Activated CD8-positive, alpha-beta memory T cell treated with anti-CD3 and anti-CD28 coated beads for 36 hours (primary cell): Measurements from ENCODE around the gene NKX6-2. TPM values are rescaled to one million over a fixed set of nuclear protein-coding genes. Genes with fewer than 3 reads are reported as not detected.
"Not testable (repeated sequence)": the region's sequence is repeated elsewhere in the genome, so short reads cannot be mapped to it uniquely, and the experiment has no call there.

Experiments used
- CTCF ChIA-PET: fragments of 350-600 bp; sonication (Branson Sonifier 250); formaldehyde crosslinking; loops from one replicate; lab custom pipeline; 2021; ENCODE audit warnings: antibody characterized with exemption; lab: Charles Lee
- POLR2A ChIA-PET: fragments of 350-600 bp; sonication (Branson Sonifier 250); formaldehyde crosslinking; loops from one replicate; lab custom pipeline; 2021; ENCODE audit warnings: antibody characterized with exemption; lab: Charles Lee
- total RNA-seq, 2 experiments: library from RNA; stranded (reverse); gene quantifications; one replicate each; pipeline ENCODE4 v1.2.3, GENCODE V29; 2021

NKX6-2 gene
- total RNA-seq, 2 experiments from 2014 or later: not detected

DNA sequence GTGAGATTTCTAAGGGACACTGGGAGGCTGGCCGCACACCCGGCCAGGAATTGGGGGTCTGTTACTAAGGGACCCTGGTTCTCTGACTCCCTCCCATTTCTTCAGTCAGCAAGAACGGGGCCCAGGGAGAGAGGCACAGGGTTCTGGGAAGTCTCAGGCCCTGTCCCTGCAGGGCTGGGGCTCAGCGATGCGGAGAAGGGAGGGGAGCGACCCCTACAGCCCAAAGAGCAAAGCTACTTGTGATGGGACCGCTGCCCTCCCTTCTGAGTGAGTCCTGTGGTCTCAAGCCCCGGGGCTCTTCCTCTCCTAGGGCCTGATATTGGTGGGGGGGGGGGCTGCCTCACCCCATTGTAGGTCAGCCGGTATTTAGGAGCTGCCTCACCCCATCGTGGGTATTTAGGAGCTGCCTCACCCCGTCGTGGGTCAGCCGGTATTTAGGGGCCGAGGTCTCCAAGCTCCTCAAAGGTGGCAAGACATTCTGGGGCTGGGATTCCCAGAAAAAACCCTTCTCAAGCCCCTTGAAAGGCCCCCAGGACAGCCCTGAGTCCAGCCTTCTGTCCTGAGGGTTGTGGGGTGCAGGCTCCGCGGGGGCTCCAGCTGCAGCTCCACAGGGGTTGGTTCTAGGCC, 16.9 kb upstream of the NKX6-2 start:
- ChIA-PET CTCF (no interaction called here), POLR2A (no interaction called here)

DNA sequence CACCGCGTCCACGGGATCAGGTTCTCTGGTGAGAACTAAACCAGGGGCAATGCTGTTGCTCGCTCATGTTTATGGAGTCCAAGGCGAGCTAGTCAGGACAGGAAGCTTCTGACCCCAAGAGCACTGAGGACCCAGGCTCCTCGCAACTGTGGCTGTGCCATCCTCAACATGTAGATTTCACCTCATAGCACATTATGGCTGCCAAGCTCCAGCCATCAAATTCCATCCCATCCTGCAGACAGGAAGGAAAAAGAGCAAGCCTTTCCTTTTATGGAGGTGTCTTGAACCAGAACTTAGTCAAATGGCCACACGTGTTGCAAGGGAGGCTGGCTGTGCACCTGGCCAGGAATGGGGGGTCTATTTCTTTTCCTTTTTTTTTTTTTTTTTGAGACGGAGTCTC, 16.1 kb upstream of the NKX6-2 start:
- ChIA-PET CTCF (no interaction called here), POLR2A (no interaction called here)

DNA sequence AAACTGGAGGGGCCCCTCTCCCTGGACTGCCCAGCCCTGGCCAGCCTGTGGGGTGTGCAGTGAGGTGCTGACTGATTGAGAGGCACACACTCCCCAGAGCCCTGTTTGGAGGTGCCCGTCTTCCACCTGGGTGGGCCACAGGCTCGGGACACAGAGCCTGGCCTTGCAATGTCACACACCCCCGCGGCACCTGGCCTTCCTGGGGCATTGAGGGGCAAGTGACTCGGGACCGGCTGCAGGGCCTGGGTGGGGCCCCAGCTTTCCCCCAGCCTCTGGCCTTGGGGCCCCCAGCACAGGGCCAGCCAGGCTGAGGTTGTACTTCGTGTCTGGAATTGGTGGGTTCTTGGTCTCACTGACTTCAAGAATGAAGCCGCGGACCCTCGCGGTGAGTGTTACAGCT, 13.9 kb upstream of the NKX6-2 start:
- ChIA-PET POLR2A (no interaction called here), CTCF (interaction anchor here (0.5 kb wide), 1 partner anchor 140 kb away, joined by 3 read pairs; no protein-coding TSS in a partner anchor)

DNA sequence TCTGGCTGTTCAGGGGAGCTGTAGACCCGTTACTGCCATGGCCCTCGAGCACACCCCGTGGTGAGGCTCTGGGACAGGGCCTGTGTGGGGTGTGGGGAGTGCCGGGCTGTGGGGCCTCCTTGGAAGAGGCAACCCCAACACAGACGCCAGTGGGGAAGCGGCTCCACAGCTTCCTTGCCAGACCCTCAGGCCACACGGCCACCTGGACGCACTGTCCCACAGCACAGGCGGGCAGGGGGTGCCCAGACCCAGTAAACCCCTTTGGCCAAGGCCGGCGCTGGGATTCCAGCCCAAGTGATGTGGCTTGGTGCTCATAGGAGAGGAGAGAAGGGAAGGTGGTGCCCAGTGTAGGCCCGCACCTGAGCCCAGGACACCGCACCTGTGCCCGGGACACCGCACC, 12.9 kb upstream of the NKX6-2 start:
- ChIA-PET POLR2A (no interaction called here), CTCF (no interaction called here)

DNA sequence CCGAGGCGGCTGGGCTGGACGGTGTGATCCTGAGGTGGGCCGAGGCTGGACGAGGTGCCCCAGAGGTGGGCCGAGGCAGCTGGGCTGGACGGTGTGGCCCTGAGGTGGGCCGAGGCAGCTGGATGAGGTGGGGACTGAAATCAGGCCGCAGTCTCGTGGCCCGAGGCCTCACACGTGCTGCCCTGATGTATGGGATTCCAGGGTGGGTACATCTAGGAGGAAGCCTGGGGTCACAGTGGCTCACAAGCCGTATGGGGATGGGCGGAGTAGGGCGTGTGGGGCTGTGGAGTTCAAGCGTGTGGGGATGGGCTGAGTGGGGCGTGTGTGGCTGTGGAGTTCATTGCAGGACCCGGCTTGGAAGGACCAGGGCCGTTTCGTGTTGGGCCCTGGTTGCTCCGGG, 12.5 kb upstream of the NKX6-2 start:
- POLR2A ChIA-PET: no interaction called here
- CTCF ChIA-PET: no interaction called here

DNA sequence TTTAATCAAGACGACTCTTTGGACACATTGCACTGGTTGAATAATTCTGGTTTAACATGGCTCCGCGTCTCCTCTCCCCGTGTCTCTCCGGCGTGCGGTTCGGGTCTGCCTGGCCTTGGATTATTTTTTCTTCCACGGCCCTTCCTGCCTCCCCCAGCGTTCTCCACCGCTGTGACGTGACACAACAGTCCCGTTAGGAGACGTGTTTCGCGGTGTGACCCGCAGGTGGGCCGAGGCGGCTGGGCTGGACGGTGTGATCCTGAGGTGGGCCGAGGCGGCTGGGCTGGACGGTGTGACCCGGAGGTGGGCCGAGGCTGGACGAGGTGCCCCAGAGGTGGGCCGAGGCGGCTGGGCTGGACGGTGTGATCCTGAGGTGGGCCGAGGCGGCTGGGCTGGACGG, 12.0 kb upstream of the NKX6-2 start:
- POLR2A ChIA-PET, CTCF ChIA-PET: not testable (repeated sequence)

DNA sequence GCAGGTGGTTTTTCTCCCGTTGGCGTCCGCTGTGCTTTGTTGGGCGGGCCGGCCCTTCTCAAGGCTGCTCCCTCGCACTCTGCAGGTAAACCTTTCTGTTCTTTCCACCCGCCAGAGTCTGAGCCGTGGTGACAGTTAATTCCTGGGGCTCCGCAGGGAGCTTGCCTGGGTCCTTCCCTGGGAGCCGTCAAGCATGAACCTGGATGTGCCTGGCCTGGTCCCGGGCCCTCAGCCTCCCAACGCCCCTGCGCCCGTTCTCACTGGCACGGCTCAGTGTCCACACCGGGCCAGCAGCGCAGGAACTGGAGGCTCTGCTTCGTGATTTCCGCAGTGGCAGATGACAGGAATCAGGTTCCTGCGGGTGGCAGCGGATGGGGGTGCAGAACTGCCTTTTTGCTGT, 10.9 kb upstream of the NKX6-2 start:
- POLR2A ChIA-PET: no interaction called here

DNA sequence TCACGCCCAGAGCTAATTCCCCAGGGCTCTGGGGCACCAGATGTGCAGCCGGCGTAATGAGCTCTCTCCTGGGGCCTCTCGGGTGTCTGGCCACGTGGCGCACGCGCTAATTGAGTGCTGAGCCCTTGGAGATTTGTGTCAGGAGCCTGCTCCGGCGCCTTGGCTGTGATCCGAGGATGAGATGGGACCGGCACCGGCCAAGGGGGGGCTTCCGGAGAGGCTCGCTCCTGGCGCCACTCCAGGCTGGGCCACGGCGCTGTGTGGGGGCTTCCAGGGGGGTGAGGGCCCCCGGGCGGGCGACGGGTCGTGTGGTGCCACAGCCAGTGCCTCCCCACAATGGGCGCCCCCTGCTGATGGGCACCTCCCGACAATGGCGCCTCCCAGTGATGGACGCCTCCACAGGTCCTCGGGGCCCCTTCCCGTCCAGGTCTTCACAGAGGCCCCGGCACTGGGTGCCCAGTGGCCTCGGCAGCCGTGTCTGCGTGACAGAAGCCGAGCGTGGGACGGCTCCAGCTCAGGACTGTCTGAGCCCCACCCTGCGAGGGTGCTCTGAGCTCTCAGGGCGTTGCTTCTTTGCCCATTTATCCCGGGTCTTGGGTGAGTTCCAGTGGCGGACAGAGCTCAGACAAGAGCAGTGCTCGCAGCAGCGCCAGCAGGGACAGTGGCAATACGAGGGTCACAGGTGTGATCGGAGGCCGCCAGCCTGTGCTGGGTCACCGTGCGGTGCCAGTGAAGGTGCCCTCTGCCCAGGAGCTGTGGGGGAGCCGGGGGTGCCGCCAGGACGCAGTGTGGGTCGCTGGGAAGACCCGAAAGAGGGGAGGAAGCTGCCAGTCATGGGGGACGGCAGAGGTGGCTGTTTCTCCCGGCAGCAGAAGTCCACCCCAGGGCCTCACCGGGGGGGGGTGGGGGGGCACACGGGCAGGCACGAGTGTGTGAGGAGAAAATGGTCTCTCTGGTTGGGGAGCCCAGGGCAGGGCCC, 8.2 kb upstream of the NKX6-2 start:
- POLR2A ChIA-PET: no interaction called here
- CTCF ChIA-PET: no interaction called here

More for the DNA sequence above, 10.9 kb upstream of the NKX6-2 start:
- CTCF ChIA-PET: no interaction called here

DNA sequence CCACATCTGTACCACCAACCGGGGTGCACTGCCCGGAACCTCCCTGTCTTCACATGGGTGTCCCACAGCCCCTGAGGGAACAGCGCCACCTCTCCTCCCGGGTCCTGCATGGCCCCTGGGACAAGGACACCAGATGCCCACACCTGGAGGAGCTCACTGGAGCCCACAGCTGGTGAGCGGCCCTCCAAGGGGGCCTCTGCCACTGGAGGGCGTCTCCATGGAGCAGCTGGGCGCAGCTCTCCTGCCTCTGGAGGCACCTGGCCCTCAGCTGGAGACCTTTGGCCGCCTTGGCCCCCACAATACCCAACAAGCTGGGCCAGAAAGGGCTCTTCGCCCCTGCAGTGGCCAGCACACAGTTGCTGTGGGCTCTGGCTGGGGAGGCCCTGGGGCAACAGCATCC, 7.3 kb upstream of the NKX6-2 start:
- ChIA-PET CTCF (no interaction called here), POLR2A (no interaction called here)

DNA sequence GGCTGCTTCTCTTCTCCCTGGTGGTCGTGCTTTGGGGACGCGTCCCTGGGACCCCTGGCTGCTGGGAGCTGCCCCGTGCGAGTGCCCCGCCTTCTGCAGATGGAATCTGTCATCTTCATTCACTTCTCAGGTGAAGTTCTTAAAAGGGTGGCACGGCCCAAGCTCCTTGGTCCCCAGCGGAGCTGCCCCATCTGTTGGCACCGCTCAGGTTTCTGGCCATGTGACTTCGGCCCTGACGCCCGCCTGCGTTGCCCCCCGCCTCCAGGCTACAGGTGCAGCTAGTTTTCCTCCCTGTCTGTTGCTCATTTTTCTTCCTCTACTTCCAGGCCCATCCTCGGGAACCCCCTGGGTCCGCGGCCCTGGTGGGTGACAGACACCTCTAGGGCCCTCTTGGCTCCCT, 6.8 kb upstream of the NKX6-2 start:
- CTCF ChIA-PET: no interaction called here
- POLR2A ChIA-PET: no interaction called here

DNA sequence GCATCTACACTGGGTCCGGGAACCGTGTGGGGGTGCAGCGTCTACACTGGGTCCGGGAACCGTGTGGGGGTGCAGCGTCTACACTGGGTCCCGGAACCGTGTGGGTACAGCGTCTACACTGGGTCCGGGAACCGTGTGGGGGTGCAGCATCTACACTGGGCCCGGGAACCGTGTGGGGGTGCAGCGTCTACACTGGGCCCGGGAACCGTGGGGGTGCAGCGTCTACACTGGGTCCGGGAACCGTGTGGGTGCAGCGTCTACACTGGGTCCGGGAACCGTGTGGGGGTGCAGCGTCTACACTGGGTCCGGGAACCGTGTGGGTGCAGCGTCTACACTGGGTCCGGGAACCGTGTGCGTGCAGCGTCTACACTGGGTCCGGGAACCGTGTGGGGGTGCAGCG, 6.2 kb upstream of the NKX6-2 start:
- POLR2A ChIA-PET, CTCF ChIA-PET: not testable (repeated sequence)

DNA sequence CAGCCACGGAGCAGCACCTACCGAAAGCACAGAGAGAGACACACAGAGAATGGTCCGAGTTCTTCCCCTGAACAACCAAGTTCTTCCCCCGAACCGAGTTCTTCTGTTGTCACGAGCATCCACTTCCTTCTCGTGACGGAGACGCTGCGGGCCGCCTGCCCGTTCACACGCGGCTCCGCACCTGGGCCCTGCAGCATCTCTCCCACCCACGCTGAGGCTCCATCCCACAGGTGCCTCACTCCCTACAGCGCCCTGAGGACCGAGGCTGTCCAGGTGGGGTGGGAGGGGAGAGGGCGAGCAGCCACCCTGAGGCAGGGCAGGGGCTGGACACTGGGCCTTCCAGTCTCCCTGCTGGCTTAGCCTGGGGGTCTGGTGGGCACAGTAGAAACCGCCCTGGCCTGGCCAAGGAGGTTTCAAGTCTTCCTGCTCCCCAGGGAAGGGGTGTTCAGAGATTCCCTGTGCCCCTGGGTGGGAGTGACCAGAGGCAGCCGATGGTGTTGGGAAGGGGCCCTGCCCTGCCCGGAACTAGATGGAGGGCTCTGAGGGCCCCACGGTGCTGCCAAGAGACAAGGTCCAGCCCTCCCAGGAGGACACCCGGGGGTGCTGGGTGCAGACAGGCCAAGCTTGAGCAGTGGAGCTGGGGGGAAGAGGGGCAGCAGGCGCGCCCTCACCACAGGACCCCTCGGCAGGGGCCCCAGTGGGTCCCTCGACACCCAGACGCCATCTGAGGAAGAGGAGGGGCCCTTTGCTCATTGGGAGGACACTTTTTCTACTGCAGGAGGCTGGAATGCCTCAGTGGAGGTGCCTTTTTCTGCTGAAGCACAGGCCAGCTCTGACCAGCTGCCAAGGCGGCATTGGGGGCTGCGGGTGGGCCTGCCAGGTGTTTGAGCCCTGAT, 5.2 kb upstream of the NKX6-2 start:
- POLR2A ChIA-PET: no interaction called here
- CTCF ChIA-PET: no interaction called here

DNA sequence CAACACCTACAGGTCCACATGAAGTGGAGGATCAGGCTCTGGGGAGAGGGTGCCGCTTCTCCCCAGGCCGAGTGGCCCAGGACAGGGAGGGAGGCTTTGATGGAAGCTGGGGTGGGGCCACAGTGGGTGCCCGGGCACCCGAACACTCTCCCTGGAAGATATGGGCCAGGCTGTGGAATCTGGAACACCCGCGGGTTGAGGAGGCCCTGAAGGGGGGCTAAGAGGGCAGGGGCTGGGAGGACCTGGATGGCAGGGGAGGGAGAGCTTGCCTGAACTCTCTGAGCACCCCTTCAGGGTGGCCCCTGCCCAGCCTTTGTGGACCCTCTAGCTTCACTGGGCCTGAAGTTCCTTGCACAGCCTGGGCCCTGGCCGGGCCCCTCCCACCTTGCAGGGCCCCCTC, 4.5 kb upstream of the NKX6-2 start:
- POLR2A ChIA-PET: no interaction called here
- CTCF ChIA-PET: no interaction called here

DNA sequence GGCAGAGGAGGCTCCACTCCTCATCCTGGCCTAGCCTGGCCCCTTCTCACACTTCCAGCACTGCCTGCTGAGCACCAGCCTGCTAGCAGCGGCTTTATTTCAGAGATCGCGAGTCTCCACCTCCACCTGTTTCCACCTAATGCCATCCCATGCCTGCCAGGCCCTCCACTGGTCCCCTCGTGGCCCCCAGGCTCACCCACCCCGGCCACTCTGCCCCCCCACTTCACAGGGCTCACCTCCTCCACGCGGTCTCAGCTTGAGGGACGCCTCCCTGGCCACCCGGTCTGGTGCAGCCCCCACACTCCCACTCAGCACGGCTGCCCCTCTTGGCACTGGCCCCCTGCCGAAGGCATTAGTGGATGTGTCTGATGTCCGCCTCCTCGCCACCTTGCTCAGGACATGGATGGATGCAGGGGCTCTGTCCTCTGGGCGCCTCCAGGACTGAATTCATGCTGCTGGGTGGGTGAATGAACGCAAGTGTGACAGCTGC, 3.8 kb upstream of the NKX6-2 start:
- ChIA-PET CTCF (no interaction called here), POLR2A (no interaction called here)

DNA sequence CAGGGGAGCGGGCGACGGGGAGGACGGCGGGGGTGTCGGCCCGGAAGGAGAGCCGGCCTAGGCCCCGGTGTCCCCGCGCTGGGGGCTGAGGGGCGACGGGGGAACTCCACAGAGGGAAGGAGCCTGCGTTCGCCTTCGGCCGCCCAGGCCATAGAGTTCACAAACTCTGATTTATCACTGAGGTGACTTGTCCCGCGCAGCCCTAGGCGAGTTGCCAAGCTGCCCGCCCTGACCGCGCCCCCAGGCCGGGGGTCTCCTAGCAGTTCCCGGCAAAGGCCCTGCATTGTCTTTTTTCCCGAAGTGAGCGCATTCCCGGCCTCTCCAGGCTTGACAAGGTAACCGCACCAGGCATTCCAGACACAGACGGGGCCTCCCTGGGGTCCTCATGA, 2.9 kb upstream of the NKX6-2 start:
- ChIA-PET CTCF (no interaction called here), POLR2A (no interaction called here)

DNA sequence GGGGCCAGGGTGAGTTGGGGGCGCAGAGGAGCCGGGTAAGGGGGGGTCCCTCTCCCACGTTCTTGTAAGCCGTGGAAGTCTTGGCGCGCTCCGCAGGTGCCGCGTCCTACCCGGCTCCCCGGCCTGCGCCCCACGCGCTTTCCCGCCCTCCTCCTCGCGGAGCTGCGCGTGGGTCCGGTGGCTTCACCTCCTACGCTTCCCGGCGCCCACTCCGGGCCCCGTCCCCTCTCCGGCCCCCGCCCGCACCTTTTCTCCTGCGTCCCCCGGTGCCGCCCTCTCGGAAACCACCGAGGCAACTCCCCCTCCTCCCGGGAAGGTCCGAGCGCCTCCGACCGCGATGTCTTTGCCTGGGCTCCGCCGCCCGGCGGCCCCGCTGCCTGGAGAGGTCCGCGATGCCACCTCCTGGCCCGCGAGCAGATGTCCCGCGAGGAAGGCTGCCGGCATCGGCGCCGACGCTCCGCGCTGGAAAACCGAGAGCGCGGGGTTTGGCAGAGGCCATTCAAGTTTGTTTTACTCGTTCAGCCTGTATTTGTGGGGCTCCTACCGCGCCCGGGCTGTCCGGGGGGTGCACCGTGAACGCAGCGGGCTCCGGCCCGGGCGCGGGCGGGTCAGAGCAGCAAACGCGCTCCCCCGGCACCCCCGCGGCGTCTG, 2.4 kb upstream of the NKX6-2 start:
- POLR2A ChIA-PET: no interaction called here
- CTCF ChIA-PET: no interaction called here

DNA sequence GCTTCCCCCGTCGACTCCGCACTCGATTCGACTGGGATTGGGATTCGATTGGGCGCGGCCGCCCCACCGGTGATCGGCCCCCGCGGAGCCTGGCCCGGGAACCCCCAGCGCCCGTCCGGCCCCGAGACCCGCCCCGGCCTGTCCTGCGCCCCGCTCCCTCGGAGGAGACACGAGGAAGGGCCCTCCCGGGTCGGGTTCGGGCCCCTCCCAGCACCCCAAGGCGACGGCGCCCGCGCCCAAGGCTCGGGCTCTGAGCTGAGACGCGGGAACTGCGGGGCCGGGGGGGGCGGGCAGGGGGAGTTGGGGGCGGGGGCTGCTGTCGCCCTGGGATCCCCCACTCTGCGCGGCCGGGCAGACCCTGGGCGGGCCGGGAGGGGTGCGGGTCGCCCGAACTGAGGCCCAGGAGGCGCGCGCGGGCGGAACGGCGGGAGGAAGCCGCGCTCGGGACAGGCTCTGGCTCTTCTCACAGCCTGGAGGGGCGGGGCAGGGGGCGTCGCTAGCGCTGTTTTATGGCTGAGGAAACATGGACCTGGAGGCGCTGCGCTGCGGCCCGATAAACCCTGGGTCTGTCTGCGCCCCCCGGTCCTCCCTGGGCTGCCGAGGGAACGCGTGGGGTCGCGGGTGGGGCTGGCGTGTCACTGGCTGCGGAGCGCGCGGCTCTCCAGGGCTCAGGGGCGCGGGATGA, 1.7 kb upstream of the NKX6-2 start:
- ChIA-PET CTCF (no interaction called here), POLR2A (no interaction called here)

DNA sequence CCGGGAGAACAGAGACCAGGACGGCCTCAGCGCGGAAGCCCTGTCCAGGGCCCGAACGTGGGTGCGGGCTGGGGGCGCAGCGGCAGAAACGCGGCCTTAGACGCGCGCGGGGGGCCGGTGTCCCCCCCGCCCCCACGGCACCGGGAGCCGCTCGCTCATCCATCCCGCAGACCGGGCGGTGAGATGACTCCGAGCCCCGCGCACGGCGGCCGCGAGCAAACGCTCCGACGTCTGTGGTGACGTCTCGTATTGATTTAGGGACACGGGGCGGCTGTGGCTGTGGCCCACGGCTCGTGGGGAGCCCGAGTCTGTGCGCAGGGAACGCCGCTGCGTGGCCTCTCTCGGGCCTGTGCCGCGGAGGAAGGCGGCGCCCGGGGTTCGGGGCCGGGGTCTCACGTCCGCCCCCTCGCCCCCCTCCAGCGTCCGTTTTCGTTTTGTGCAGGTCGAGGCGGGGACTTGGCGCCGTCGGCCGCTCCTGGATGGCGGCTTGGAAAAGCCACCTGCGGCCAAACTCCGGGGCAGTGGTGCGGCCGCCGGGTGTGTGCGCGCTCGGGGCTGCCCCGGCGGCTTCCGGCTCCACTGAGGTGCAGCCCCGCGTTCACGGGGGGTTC, 1.0 kb upstream of the NKX6-2 start:
- ChIA-PET CTCF (no interaction called here), POLR2A (no interaction called here)
